CD14-positive monocyte (primary cell): ENCODE data around the gene SRMS. TPM values are rescaled to one million over a fixed set of nuclear protein-coding genes. Genes with fewer than 3 reads are reported as not detected.

Source experiments
- DNase-seq, 3 donors: peaks; one replicate each; pipeline ENCODE4 v3.0.0-alpha.2; 2011 to 2022
- H2AFZ ChIP-seq: 2 replicates; pipeline ENCODE4 v1.6.0; 2012; ENCODE audit warnings: mild to moderate bottlenecking, low read depth, low read length, inconsistent platforms; ENCODE audit not compliant: insufficient read depth, poor library complexity, severe bottlenecking
- H3K27ac ChIP-seq, 2 donors: 1 replicate in 1 of 2; 2 replicates in 1 of 2; pipeline ENCODE4 v1.5.1; 2012 to 2013; ENCODE audit warnings: low read length in 2 of 2, control low read depth in 1 of 2, inconsistent platforms in 1 of 2, low read depth in 1 of 2, mild to moderate bottlenecking in 1 of 2
- H3K27me3 ChIP-seq, 2 donors: one replicate each; pipeline versions ENCODE4 v1.6.0 to v1.6.1; 2011 to 2013; ENCODE audit warnings: low read length in 2 of 2; ENCODE audit not compliant: control insufficient read depth in 2 of 2, insufficient read depth in 2 of 2
- H3K36me3 ChIP-seq, 2 donors: replicated peaks in 1 of 2; 1 replicate in 1 of 2; 2 replicates in 1 of 2; pipeline versions ENCODE4 v1.5.1 to v1.6.1; 2012 to 2013; ENCODE audit warnings: low read length in 2 of 2, control low read depth in 1 of 2, inconsistent platforms in 1 of 2, mild to moderate bottlenecking in 1 of 2; ENCODE audit not compliant: insufficient read depth in 2 of 2, control insufficient read depth in 1 of 2
- H3K4me1 ChIP-seq, 2 donors: 1 replicate in 1 of 2; 2 replicates in 1 of 2; pipeline versions ENCODE4 v1.5.1 to v1.6.1; 2012 to 2013; ENCODE audit warnings: low read length in 2 of 2, control low read depth in 1 of 2, inconsistent platforms in 1 of 2, mild to moderate bottlenecking in 1 of 2, moderate library complexity in 1 of 2; ENCODE audit not compliant: insufficient read depth in 2 of 2, control insufficient read depth in 1 of 2
- H3K4me2 ChIP-seq: replicated peaks from 2 replicates; pipeline ENCODE3; 2012; ENCODE audit warnings: low read length, moderate library complexity, mild to moderate bottlenecking; ENCODE audit not compliant: poor library complexity, severe bottlenecking; ENCODE audit errors: extremely low read depth
- H3K4me3 ChIP-seq, 3 experiments: fragments of 200-600 bp in 1 of 3; sonication (generic) in 1 of 3; replicated peaks in 1 of 3; 1 replicate in 2 of 3; 2 replicates in 1 of 3; pipeline ENCODE4 v1.5.1; 2011 to 2013; ENCODE audit warnings: low read length in 3 of 3, mild to moderate bottlenecking in 3 of 3, control low read depth in 2 of 3, low read depth in 2 of 3, inconsistent platforms in 1 of 3, moderate library complexity in 1 of 3
- H3K79me2 ChIP-seq: 2 replicates; pipeline ENCODE4 v1.6.0; 2012; ENCODE audit warnings: mild to moderate bottlenecking, control low read depth, inconsistent platforms, low read length, moderate library complexity; ENCODE audit not compliant: insufficient read depth
- H3K9ac ChIP-seq: 2 replicates; pipeline ENCODE4 v1.6.0; 2017; ENCODE audit warnings: low read length, mild to moderate bottlenecking; ENCODE audit not compliant: insufficient read depth, poor library complexity, severe bottlenecking
- H3K9me3 ChIP-seq, 2 donors: replicated peaks in 1 of 2; 1 replicate in 1 of 2; 2 replicates in 1 of 2; pipeline versions ENCODE4 v1.5.1 to v1.6.1; 2012 to 2013; ENCODE audit warnings: low read length in 2 of 2, control low read depth in 1 of 2; ENCODE audit not compliant: control insufficient read depth in 1 of 2, insufficient read depth in 1 of 2
- H4K20me1 ChIP-seq: 2 replicates; pipeline ENCODE4 v1.6.0; 2012; ENCODE audit warnings: mild to moderate bottlenecking, low read length, control low read depth, moderate library complexity; ENCODE audit not compliant: insufficient read depth
- H3K27ac Mint-ChIP-seq, 7 donors: one replicate each; pipeline ENCODE4 v1.8.0; 2020; ENCODE audit warnings: mild to moderate bottlenecking in 7 of 7, mixed read lengths in 7 of 7, moderate library complexity in 6 of 7, inconsistent platforms in 2 of 7
- H3K27me3 Mint-ChIP-seq, 3 donors: one replicate each; pipeline ENCODE4 v1.8.0; 2021 to 2022; ENCODE audit warnings: low read depth in 3 of 3, mild to moderate bottlenecking in 3 of 3, mixed read lengths in 3 of 3, moderate library complexity in 3 of 3, inconsistent platforms in 1 of 3
- H3K36me3 Mint-ChIP-seq, 2 donors: one replicate each; pipeline ENCODE4 v1.8.0; 2020; ENCODE audit warnings: mixed read lengths in 2 of 2, inconsistent platforms in 1 of 2, mild to moderate bottlenecking in 1 of 2
- H3K4me1 Mint-ChIP-seq: one replicate; pipeline ENCODE4 v1.8.0; 2020; ENCODE audit warnings: mild to moderate bottlenecking, mixed read lengths
- H3K4me3 Mint-ChIP-seq, 2 donors: one replicate each; pipeline ENCODE4 v1.8.0; 2020; ENCODE audit warnings: mild to moderate bottlenecking in 2 of 2, mixed read lengths in 2 of 2, moderate library complexity in 1 of 2
- H3K9me3 Mint-ChIP-seq, 7 donors: one replicate each; pipeline ENCODE4 v1.8.0; 2020 to 2022; ENCODE audit warnings: mixed read lengths in 7 of 7, mild to moderate bottlenecking in 6 of 7, moderate library complexity in 6 of 7, inconsistent platforms in 2 of 7
- WGBS: methylation state at CpG from one replicate; pipeline ENCODE4 v1.1.5; 2013; ENCODE audit warnings: missing lambda C conversion rate; ENCODE audit not compliant: insufficient coverage; 5-methylcytosine and 5-hydroxymethylcytosine counted together
- intact Hi-C, 2 donors: fragments of 100-400 bp; cut with micrococcal nuclease; formaldehyde crosslinking; loops; one replicate each; pipeline versions ENCODE4 v1.15.0 to v1.15.1; 2023
- polyA plus RNA-seq, 3 donors: library from polyadenylated mRNA; depleted of rRNA in 1 of 3; unstranded in 2 of 3; stranded (reverse) in 1 of 3; fragments of 300-500 nt in 2 of 3; fragments of >200 nt in 1 of 3; fragmentation: Illumina TruSeq in 2 of 3; gene quantifications; 1 replicate in 2 of 3; 2 replicates in 1 of 3; pipeline ENCODE4 v1.2.3, GENCODE V29; 2012 to 2021
- TF ChIP-seq, protein P1 (sequence below): fragments of 200-600 bp; IDR thresholded peaks from one replicate; pipeline ENCODE4 v1.8.0; 2022; ENCODE audit warnings: antibody characterized with exemption, mild to moderate bottlenecking

Gene SRMS
- polyA plus RNA-seq, 3 donors = not detected

DNA sequence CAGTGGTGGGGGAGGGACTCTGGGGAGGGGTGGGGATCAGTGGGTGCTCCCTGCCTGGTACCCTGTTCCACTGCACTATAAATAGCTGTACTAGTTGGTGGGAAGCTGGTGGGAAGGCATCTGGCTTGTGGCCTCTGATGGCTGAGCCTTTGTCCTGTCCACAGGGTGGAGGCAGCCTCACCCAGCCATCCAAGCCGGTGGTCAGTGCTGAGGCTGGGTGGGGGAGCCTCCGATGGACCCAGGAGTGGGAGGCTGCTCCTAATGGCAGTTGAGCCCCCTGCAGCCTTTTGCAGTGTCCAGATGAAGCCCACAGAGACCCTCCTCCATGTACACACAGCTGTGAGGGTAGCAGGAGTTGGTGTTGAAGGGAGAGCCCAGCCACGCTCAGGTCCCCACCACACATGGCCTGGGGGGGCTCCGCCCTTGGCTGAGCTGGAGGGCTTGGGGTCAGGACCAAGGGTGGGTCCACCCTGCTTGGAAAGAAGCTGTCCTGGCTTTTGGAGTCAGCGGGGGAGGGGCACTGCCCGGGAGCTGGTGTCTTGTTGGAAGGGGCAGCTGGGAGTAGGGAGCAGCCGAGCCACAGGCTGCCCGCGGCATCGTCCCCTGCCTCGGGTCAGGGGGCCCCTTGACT, 24.5 kb downstream of the SRMS start:
- peaks cover 22 to 36% of the 10 kb centered on the region in 2 donors for H3K4me1 ChIP-seq
- H3K27me3 ChIP-seq = peaks cover 0 to 19% of the 10 kb centered on the region in 2 donors
- Mint-ChIP-seq H3K4me3 (no peak overlapping the region), H3K27me3 (peaks cover 19 to 35% (median 26%) of the 10 kb centered on the region in 3 donors), H3K27ac (no peak overlapping the region), H3K9me3 (peaks cover 13 to 22% (median 18%) of the 10 kb centered on the region in 7 donors), H3K36me3 (peaks cover 15 to 21% of the 10 kb centered on the region in 2 donors), H3K4me1 (peaks cover 21% of the 10 kb centered on the region)
- no peak overlapping the region for H3K27ac ChIP-seq
- 100% methylated on average over 2 of the region's 11 CpGs for WGBS
- H3K9me3 ChIP-seq = peaks cover 11 to 12% of the 10 kb centered on the region in 2 donors
- no peak overlapping the region for H3K4me2 ChIP-seq
- no peak overlapping the region for H2AFZ ChIP-seq
- peaks cover 13% of the 10 kb centered on the region for H4K20me1 ChIP-seq
- DNase-seq = no peak
- no peak overlapping the region for H3K4me3 ChIP-seq
- H3K36me3 ChIP-seq = no peaks in the 10 kb centered on the region
- H3K79me2 ChIP-seq = peaks cover 7% of the 10 kb centered on the region
- H3K9ac ChIP-seq = no peak overlapping the region
- TF ChIP-seq, protein P1, sequence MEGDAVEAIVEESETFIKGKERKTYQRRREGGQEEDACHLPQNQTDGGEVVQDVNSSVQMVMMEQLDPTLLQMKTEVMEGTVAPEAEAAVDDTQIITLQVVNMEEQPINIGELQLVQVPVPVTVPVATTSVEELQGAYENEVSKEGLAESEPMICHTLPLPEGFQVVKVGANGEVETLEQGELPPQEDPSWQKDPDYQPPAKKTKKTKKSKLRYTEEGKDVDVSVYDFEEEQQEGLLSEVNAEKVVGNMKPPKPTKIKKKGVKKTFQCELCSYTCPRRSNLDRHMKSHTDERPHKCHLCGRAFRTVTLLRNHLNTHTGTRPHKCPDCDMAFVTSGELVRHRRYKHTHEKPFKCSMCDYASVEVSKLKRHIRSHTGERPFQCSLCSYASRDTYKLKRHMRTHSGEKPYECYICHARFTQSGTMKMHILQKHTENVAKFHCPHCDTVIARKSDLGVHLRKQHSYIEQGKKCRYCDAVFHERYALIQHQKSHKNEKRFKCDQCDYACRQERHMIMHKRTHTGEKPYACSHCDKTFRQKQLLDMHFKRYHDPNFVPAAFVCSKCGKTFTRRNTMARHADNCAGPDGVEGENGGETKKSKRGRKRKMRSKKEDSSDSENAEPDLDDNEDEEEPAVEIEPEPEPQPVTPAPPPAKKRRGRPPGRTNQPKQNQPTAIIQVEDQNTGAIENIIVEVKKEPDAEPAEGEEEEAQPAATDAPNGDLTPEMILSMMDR = no peak
- intact Hi-C loops = loop anchor here in 1 of 2 donors (10.0 kb wide), 1 partner anchor 542 kb away; the partner anchor contains the start of gene TCEA2

DNA sequence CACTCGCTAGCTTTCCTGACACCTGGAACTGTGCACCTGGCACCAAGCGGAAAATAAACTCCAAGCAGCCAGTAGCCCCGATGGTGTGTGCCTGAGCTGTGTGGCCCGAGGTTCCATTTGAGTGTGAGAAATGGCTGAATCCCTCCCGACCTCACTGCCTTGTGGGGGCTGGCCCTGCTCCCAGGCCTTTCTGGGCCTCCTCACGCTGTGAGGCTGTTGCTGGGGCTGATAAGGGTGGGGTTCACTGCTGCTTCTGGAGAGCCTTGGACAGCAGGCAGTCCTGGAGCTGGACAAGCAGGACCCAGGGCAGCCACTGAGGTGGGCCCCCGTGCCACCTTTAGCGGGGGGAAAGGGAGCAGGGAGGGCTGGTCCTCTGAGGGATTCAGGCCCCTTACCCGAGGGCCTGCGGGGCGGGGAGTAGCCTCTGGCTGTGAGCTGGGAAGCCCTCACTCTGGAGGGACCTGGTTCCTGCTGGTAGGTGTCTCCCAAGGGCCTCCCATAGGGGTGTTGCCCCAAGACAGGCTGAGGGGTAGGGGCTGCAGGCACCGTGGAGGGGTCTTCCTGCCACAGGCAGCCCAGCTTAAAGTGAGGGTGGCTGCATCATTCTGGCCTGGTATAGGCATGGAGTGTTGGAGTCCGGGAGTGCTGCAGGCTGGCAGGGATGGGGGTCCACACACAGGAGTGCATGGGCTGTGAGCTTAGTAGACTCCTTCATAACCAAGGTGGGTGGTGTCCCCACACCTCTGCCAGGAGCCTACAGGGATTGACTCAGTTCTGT, 25.3 kb downstream of the SRMS start:
- H2AFZ ChIP-seq = no peak overlapping the region
- TF ChIP-seq, protein P1 = no peak
- H3K4me3 Mint-ChIP-seq = peak overlapping the region in 1 of 2 donors; percentile 43
- no peak overlapping the region for H3K4me2 ChIP-seq
- H3K36me3 Mint-ChIP-seq = peaks cover 15 to 21% of the 10 kb centered on the region in 2 donors
- peaks cover 23 to 40% (median 25%) of the 10 kb centered on the region in 3 donors for H3K27me3 Mint-ChIP-seq
- no peak for DNase-seq
- H3K36me3 ChIP-seq = no peaks in the 10 kb centered on the region
- 93% methylated on average over 8 of the region's 13 CpGs for WGBS
- no peak overlapping the region for H3K4me3 ChIP-seq
- peaks cover 13 to 22% (median 18%) of the 10 kb centered on the region in 7 donors for H3K9me3 Mint-ChIP-seq
- H3K27ac Mint-ChIP-seq = peak overlapping the region in 1 of 7 donors; percentile 57
- H3K4me1 Mint-ChIP-seq = peaks cover 21% of the 10 kb centered on the region
- peaks cover 22 to 36% of the 10 kb centered on the region in 2 donors for H3K4me1 ChIP-seq
- no peak overlapping the region for H3K9ac ChIP-seq
- intact Hi-C loops = loop anchor here in 1 of 2 donors (10.0 kb wide), 1 partner anchor 543 kb away; the partner anchor contains the start of gene TCEA2
- peaks cover 0 to 21% of the 10 kb centered on the region in 2 donors for H3K27me3 ChIP-seq
- no peak overlapping the region for H3K27ac ChIP-seq
- peaks cover 11 to 12% of the 10 kb centered on the region in 2 donors for H3K9me3 ChIP-seq
- peaks cover 7% of the 10 kb centered on the region for H3K79me2 ChIP-seq
- peaks cover 13% of the 10 kb centered on the region for H4K20me1 ChIP-seq
